ENCODE results near the gene THSD7B.

DNA sequence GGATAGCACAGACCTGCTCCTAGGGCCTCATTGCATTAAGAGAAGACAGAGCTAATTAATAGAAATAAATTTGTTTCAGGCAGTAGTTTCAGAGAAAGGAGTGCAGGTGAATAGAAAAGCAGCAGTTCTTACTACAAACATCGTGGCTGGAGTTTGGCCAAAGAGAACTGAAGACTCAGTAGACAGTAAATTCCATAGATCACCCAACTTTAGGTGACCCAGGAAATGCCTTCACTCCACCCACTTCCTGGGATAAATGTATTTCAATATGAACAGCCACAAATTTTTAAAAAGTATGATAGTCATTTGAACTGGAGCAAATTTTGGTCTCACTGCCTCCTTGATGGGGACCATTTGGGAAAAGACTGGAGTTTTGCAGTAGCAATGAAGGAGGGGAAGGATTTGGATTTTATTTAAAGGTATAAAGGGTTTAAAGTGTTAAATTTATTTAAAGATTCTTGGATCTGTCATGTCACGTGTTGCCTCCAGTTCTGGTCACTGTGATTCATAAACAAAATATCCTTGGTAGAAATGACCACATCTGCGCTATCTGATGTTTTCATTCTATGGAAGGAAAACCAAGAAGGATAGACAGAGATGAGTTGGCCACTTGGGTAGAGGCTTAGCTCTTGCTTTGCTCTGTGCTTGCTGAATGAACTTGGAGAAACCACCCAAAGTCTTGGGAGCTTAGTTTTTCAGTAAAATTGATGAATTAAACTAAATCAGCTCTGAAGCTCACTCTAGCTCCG lies 390.2 kb downstream of the THSD7B start:
- TF ChIP-seq EZH2 (IDR thresholded peaks at IDR 0.05; ENCODE audit: low read depth, unreplicated experiment) (no peak), EZH2phosphoT487 (IDR thresholded peaks at IDR 0.05; ENCODE audit: unreplicated experiment) (no peak), CREB1 (CRISPR knock-in tag; IDR thresholded peaks at IDR 0.05; ENCODE audit: low read depth) (no peak), POLR2AphosphoS5 (IDR thresholded peaks at IDR 0.05; ENCODE audit: low read depth) (no peak), ZNF114 (CRISPR knock-in tag; IDR thresholded peaks at IDR 0.05) (no peak), ETS1 (IDR thresholded peaks at IDR 0.05) (no peak), JUNB (IDR thresholded peaks at IDR 0.05; ENCODE audit: unreplicated experiment) (no peak), ZNF331 (CRISPR knock-in tag; IDR thresholded peaks at IDR 0.05; ENCODE audit: low read depth) (no peak), NANOG (IDR thresholded peaks at IDR 0.05; ENCODE audit: borderline replicate concordance) (no peak)
- TF ChIP-seq, protein P1, sequence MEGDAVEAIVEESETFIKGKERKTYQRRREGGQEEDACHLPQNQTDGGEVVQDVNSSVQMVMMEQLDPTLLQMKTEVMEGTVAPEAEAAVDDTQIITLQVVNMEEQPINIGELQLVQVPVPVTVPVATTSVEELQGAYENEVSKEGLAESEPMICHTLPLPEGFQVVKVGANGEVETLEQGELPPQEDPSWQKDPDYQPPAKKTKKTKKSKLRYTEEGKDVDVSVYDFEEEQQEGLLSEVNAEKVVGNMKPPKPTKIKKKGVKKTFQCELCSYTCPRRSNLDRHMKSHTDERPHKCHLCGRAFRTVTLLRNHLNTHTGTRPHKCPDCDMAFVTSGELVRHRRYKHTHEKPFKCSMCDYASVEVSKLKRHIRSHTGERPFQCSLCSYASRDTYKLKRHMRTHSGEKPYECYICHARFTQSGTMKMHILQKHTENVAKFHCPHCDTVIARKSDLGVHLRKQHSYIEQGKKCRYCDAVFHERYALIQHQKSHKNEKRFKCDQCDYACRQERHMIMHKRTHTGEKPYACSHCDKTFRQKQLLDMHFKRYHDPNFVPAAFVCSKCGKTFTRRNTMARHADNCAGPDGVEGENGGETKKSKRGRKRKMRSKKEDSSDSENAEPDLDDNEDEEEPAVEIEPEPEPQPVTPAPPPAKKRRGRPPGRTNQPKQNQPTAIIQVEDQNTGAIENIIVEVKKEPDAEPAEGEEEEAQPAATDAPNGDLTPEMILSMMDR (conservative IDR thresholded peaks at IDR 0.05; ENCODE audit: low read depth in 2 of 2) = no peak
- TF ChIP-seq, protein P2, sequence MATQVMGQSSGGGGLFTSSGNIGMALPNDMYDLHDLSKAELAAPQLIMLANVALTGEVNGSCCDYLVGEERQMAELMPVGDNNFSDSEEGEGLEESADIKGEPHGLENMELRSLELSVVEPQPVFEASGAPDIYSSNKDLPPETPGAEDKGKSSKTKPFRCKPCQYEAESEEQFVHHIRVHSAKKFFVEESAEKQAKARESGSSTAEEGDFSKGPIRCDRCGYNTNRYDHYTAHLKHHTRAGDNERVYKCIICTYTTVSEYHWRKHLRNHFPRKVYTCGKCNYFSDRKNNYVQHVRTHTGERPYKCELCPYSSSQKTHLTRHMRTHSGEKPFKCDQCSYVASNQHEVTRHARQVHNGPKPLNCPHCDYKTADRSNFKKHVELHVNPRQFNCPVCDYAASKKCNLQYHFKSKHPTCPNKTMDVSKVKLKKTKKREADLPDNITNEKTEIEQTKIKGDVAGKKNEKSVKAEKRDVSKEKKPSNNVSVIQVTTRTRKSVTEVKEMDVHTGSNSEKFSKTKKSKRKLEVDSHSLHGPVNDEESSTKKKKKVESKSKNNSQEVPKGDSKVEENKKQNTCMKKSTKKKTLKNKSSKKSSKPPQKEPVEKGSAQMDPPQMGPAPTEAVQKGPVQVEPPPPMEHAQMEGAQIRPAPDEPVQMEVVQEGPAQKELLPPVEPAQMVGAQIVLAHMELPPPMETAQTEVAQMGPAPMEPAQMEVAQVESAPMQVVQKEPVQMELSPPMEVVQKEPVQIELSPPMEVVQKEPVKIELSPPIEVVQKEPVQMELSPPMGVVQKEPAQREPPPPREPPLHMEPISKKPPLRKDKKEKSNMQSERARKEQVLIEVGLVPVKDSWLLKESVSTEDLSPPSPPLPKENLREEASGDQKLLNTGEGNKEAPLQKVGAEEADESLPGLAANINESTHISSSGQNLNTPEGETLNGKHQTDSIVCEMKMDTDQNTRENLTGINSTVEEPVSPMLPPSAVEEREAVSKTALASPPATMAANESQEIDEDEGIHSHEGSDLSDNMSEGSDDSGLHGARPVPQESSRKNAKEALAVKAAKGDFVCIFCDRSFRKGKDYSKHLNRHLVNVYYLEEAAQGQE (IDR thresholded peaks at IDR 0.05; ENCODE audit: unreplicated experiment) = no peak
